ENCODE results near the gene ABCC1.

ABCC1 gene

GRCh38 chr16:16112450-16113053 lies 163.1 kb downstream of the ABCC1 start:
- DNase-seq (ENCODE audit: low read depth): no peak

- no peak for DNase-seq (ENCODE audit: low read depth)
Observed at GRCh38 chr16:16113076-16113475, 163.7 kb downstream of the ABCC1 start.

- DNase-seq (ENCODE audit: low read depth): no peak
Observed at GRCh38 chr16:16116841-16117240, 167.4 kb downstream of the ABCC1 start.

GRCh38 chr16:16118337-16118736 lies 168.9 kb downstream of the ABCC1 start:
- no peak for DNase-seq (ENCODE audit: low read depth)

- DNase-seq (ENCODE audit: low read depth): no peak
Observed at GRCh38 chr16:16120044-16120381, 170.6 kb downstream of the ABCC1 start.

GRCh38 chr16:16120382-16121184 lies 171.2 kb downstream of the ABCC1 start:
- DNase-seq (ENCODE audit: low read depth): no peak

- no peak for DNase-seq (ENCODE audit: low read depth)
Observed at GRCh38 chr16:16121185-16121727, 171.8 kb downstream of the ABCC1 start.

GRCh38 chr16:16122264-16122663 lies 172.8 kb downstream of the ABCC1 start:
- no peak for DNase-seq (ENCODE audit: low read depth)

- DNase-seq (ENCODE audit: low read depth): no peak
Observed at GRCh38 chr16:16124438-16124837, 175.0 kb downstream of the ABCC1 start.

- DNase-seq (ENCODE audit: low read depth): no peak
Observed at GRCh38 chr16:16124974-16125373, 175.6 kb downstream of the ABCC1 start.

- DNase-seq (ENCODE audit: low read depth): no peak
Observed at GRCh38 chr16:16126896-16127295, 177.5 kb downstream of the ABCC1 start.

- DNase-seq (ENCODE audit: low read depth): peak; percentile 48
Observed at GRCh38 chr16:16127469-16128116, 178.2 kb downstream of the ABCC1 start.

- no peak for DNase-seq (ENCODE audit: low read depth)
Observed at GRCh38 chr16:16131204-16131603, 181.8 kb downstream of the ABCC1 start.

- DNase-seq (ENCODE audit: low read depth): no peak
Observed at GRCh38 chr16:16131659-16132058, 182.2 kb downstream of the ABCC1 start.

GRCh38 chr16:16133943-16134604 lies 184.7 kb downstream of the ABCC1 start:
- DNase-seq (ENCODE audit: low read depth): no peak

- no peak for DNase-seq (ENCODE audit: low read depth)
Observed at GRCh38 chr16:16136588-16136987, 187.2 kb downstream of the ABCC1 start.

- no peak for DNase-seq (ENCODE audit: low read depth)
Observed at GRCh38 chr16:16137110-16137509, 187.7 kb downstream of the ABCC1 start.

GRCh38 chr16:16138034-16138635 lies 188.7 kb downstream of the ABCC1 start:
- DNase-seq (ENCODE audit: low read depth): no peak

GRCh38 chr16:16139061-16139460 lies 189.6 kb downstream of the ABCC1 start:
- DNase-seq (ENCODE audit: low read depth): no peak

- no peak for DNase-seq (ENCODE audit: low read depth)
Observed at GRCh38 chr16:16139806-16140205, 190.4 kb downstream of the ABCC1 start.

GRCh38 chr16:16140537-16140936 lies 191.1 kb downstream of the ABCC1 start:
- no peak for DNase-seq (ENCODE audit: low read depth)

GRCh38 chr16:16141141-16141540 lies 191.7 kb downstream of the ABCC1 start:
- no peak for DNase-seq (ENCODE audit: low read depth)
